Stimulated activated CD4-positive, alpha-beta T cell treated with anti-CD3 and anti-CD28 coated beads, Interleukin-1b, Interleukin-23, amount 100 ng/mL, for 48 hours (primary cell): ENCODE results near the gene MECR.

Source experiments
- DNase-seq: peaks from one replicate; pipeline ENCODE4 v3.0.0-alpha.2; 2020

Gene MECR

GRCh38 chr1:29230553-29231378, at the start of gene MECR:
MECR (minus strand) TSS chr1:29230934; CDS start chr1:29230906, 28 bp downstream.
- DNase-seq = peak; percentile 96

GRCh38 chr1:29279951-29280391, 49.2 kb upstream of the MECR start:
- DNase-seq = no peak

GRCh38 chr1:29279406-29279805, 48.7 kb upstream of the MECR start:
- no peak for DNase-seq

GRCh38 chr1:29278124-29278523, 47.4 kb upstream of the MECR start:
- DNase-seq = no peak

GRCh38 chr1:29275435-29275834, 44.7 kb upstream of the MECR start:
- DNase-seq = no peak

- no peak for DNase-seq
Observed at GRCh38 chr1:29272147-29272907, 41.6 kb upstream of the MECR start.

- DNase-seq = no peak
Observed at GRCh38 chr1:29271724-29272123, 41.0 kb upstream of the MECR start.

- DNase-seq = no peak
Observed at GRCh38 chr1:29270929-29271521, 40.3 kb upstream of the MECR start.

GRCh38 chr1:29269382-29269781, 38.6 kb upstream of the MECR start:
- DNase-seq = no peak

- DNase-seq = no peak
Observed at GRCh38 chr1:29267321-29268070, 36.8 kb upstream of the MECR start.

- DNase-seq = no peak
Observed at GRCh38 chr1:29266912-29267311, 36.2 kb upstream of the MECR start.

GRCh38 chr1:29264773-29265389, 34.1 kb upstream of the MECR start:
- DNase-seq = no peak

GRCh38 chr1:29260531-29260930, 29.8 kb upstream of the MECR start:
- DNase-seq = no peak

- DNase-seq = peak; percentile 26
Observed at GRCh38 chr1:29259802-29260441, 29.2 kb upstream of the MECR start.

- DNase-seq = no peak
Observed at GRCh38 chr1:29258976-29259801, 28.5 kb upstream of the MECR start.

GRCh38 chr1:29258189-29258975, 27.6 kb upstream of the MECR start:
- DNase-seq = no peak

GRCh38 chr1:29256979-29257804, 26.5 kb upstream of the MECR start:
- no peak for DNase-seq

- no peak for DNase-seq
Observed at GRCh38 chr1:29256394-29256793, 25.7 kb upstream of the MECR start.

- DNase-seq = no peak
Observed at GRCh38 chr1:29255134-29255666, 24.5 kb upstream of the MECR start.
